ENCODE measurements around the gene AHNAK2.
A peak's percentile ranks its signal among the peaks of the same experiment; 100 is the strongest.
"Not testable (repeated sequence)": the region's sequence is repeated elsewhere in the genome, so short reads cannot be mapped to it uniquely, and the experiment has no call there.

AHNAK2 gene

DNA sequence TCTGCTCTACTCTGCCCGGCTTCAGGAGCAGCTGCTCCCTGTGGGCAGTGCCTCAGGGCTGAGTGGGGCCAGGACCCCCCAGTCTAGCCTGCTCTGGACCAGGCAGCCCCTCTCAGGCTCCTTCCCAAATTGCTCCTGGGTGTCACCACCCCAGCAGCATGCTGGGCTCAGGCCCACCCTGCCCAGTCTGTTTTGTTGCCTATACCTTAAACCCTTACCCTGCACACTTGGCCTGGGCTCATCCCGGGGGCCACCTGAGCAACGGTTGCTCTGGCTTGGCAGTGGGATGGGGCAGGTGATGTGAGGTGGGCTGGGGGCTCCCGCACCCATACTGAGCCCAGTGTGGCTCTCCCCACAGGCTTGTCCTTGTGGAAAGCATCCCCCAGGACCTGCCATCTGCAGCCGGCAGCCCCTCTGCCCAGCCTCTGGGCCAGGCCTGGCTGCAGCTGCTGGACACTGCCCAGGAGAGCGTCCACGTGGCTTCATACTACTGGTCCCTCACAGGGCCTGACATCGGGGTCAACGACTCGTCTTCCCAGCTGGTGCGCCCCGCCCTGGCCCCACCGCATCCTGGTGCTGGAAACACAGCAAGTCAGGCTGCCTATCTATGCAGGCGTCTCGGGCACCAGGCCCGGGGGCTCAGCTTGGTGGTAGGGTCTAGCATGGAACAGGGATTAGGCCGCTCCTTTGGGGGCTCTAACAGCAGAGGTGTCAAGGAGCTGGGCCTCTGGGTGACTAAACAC is 49.6 kb downstream of the AHNAK2 start:
- no peak for DNase-seq (ENCODE audit: low read depth in 2 of 3, low spot score in 2 of 3)

DNA sequence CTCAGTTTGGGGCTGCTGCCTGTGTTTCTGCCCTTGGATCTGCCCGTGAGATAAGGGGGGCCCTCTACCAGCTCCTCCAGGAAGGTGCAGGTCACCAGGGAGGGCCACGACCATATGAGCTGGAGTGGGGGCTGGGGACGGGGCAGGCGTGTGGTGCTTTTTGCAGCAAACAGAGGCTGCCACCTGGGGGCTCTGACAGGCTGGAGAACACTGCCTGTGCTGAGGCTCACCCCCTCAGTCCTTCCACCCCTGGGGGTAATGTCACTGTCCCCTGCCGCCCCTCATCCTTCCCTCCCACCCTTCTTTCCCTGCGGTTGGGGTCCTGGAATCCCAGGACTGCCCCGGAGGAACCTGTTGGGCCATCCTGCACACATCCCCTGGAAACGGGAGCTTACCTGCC is 50.3 kb downstream of the AHNAK2 start:
- no peak for DNase-seq (ENCODE audit: low read depth in 2 of 3, low spot score in 2 of 3)

DNA sequence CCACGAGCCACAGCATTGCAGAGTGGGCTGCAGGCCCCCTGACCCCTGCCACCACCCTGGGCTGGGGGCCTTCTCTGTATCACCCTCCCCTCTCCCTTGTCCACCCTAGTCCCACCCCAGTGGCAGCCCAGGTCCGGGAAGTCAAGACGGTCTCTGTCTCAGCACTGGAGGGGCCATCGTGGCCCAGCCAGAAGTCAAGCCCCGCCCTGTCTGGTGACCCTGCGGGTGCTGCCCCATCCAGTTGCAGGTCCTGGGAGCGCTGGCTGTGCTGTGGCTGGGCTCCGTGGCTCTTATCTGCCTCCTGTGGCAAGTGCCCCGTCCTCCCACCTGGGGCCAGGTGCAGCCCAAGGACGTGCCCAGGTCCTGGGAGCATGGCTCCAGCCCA is 50.8 kb downstream of the AHNAK2 start:
- DNase-seq (ENCODE audit: low read depth in 2 of 3, low spot score in 2 of 3), result no peak

DNA sequence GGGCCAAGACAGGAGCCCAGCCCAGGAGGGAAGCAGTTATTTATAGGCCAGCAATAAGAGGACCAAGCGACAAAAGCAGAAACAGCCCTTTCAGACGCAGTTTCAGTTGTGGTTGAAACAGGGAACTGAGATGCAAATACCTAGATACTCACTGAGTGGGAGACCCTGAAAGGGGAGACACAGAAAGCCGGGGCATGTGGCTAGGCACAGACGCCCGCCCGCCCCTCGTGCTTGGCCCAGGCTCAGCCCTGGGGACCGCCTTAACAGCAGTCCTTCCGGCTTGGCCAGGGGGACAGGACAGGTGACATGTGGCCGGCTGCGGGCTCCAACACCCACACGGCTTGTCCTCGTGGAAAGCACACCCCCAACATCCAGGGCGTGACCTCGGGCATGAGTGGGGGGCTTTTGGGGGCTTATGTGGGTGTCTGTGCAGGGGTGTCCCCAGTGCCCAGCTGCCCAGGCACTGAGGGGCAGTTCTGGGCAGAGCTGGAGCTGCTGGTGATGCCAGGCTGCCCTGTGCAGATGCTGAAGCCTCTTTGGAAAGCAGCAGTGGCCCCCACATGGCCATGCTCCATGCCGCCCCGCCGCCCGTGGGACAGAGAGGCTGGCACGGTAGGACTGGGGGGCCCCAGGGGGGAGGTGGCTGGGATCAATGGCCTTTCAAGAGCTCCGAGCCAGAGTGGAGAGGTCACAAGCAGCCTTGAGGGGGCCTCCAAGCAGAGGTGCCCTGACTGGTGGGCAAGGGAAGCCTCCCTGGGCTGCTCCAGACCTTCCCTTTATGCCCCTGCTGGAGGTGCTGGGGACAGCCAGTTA is 51.3 kb downstream of the AHNAK2 start:
- DNase-seq (ENCODE audit: low read depth in 2 of 3, low spot score in 2 of 3), result peak in 1 of 3 experiments; percentile 16

DNA sequence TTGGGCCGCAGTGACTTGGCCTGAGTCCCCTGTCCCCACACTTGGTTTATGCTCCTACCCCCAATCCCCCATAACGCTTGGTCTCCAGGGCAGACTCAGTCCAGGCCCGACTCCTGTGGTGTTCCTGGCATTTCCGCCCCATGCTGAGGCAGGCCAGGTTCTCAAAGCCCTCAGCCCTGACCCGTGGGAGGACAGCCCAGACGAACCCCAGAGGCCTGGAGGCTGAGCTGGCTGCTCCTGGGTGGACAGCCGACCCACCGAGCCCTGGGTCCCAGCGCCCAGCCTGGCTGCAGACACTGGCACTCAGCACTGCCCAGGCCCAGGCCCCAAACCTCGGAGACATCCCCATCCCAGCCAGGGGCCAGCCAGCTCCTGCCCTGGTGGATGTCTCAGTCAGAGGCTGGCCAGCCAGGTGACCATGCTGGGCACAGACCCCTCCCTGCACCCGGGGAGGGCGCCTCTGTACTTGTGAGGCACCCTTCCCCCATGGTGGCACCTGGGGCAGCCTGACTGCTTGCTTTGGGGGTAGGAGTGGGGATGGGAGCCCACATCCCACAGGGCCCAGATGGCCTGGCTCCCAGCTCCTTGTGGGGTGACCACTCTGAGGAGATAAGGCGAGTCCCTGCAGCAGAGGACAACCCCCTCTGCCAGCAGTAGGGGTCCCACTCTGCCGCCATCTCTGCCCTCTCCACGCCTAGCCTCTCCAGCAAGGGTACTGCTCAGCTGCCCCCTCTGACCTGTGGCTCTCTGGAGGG is 52.1 kb downstream of the AHNAK2 start:
- DNase-seq (ENCODE audit: low read depth in 2 of 3, low spot score in 2 of 3), result no peak

DNA sequence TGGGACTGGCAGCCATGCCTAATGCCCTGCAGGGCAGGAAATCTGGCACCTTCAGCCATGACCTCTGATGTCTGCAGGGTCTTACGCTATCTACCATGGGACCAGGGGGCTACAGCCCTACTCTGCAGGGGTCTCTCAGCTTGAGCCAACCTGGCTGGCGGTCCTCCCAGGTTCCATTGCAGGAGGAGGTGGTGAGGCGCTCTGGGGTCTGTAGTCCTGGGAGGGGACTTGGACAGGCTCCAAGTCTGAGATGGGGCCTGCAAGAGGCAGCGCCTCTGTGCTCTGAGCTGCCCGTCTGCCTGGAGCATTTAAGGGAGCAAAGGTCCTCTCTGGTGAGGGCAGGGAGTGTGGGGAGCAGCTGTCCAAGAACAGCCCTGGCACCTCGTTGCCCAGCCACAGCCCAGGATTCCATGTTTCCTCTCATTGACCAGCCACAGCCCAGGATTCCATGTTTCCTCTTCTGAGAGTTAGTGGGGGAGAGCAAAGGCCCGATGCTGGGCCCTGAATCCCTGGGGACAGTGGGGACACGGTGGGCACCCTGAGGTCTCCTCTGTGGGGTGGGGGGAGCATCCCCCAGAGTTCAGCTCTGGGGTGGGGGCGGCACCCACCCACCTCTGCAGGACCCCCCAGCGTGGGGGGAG is 52.8 kb downstream of the AHNAK2 start:
- no peak for DNase-seq (ENCODE audit: low read depth in 2 of 3, low spot score in 2 of 3)

DNA sequence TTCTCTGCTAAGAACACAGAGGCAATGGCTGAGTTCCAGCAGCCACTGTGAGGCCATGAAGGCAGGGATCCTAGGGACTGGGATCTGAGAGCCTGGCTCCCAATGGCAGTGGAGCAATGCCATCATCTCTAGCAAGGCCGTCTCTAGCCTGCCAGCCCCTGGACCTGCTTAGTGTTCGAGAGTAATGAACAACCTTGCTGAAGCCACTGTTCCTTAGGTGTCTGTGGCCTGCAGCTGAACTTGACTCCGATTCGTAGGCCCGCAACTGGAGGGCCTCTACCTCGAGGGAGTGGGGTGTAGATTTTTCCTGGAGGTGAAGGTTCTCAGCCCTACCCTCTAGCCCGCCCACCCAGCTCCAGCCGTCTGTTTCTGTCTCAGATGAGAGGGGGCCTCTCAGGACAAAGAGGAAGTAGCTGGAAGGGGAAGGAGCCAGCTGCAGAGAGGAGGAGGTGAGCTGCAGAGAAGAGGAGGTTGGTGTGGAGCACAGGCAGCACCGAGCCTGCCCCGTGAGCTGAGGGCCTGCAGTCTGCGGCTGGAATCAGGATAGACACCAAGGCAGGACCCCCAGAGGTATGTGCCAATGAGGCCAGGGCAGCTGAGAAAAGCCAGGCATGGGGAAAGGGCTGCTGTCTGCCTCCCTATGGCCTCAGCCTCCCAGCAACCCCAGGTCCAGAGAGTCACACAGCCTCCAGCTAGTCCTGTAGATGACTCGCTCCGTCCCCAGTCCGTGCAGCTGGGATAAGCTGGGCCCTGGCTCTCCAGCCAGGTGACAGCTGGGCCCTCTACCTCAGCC is 53.6 kb downstream of the AHNAK2 start, which contains the start of gene PLD4:
Gene PLD4 (plus strand): TSS at position 459 of the 793 bp plus-strand sequence. CDS start 2,262 bp downstream, outside the sequence.
- no peak for DNase-seq (ENCODE audit: low read depth in 2 of 3, low spot score in 2 of 3)

DNA sequence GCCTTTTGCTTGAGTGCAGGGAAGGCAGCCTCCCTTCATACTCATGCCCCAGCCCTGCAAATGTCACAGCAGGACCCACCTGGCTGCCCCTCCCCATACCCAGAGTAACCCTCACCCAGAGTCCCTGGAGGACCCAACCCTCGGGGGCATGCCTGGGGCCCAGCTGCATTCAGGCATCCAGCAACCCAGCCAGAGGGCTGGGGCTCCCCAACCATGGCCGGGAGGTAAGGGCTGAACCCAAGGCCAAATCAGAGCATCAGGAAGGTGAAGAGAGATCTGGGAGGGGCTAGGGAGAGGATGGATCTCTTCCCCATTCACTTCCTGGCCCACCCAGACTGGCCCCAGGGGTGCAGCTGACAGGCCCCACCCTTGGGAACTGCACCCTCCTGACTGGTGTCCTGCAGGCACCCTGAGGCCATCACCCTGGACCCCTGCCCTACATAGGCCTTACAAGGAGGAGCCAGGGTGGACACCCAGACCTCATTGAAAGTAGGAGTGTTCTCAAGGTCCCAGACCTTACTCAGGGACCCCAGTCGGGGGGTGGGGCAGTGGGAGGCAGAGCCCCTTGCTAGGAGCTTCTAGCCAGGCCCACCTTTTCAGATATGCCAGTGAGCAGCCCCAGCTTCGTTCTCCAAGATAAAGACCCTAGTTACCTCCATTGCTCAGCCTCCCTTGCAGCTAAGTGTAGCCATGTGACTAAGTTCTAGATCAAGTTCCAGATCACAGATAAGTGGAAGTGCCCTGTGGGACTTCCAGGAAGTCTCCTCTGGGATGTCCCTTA is 54.3 kb downstream of the AHNAK2 start:
- DNase-seq (ENCODE audit: low read depth in 2 of 3, low spot score in 2 of 3), result no peak

DNA sequence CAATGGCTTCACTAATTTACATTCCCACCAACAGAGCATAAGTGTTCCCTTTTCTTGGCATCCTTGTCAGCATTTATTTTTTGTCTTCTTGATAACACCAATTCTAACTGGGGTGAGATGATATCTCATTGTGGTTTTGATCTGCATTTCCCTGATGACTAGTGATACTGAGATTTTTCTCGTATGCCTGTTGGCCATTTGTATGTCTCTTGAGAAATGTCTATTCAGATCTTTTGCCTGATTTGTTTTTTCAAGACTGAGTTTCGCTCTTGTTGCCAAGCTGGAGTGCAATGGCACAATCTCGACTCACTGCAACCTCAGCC is 58.2 kb downstream of the AHNAK2 start:
- DNase-seq (ENCODE audit: low read depth in 2 of 3, low spot score in 2 of 3), result no peak

DNA sequence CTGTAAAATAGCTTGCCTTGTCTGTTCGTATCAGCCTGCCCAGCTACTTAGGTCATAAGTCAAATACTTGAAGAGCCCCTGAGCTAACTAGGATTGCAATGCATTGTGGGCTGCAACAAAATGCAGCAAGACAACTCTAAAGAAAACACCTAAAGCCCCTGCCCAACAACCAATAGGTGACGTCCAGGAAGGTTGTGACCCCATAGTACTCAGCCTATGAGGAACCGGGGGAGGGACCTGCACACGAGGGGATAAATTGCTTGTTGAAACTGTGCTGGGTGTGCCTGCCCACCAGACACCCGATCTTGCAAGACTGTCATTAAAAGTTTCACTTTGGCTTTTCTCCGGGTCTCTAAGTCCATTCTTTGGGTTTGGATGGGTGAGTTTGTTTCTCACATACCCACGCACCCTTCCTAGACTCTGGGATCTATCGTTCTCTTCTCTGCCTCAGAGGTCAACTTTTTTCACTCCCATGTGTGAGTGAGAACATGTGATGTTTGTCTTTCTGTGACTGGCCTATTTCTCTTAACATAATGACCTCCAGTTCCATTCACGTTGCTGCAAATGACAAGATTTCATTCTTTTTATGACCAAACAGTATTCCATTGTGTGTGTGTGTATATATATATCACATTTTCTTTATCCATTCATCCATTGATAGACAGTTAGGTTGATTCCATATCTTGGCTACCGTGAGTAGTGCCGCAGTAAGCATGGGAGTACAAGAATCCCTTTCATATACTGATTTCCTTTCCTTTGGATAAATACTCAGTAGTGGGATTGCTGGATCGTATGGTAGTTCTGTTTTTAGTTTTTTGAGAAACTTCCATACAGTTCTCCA is 58.8 kb downstream of the AHNAK2 start:
- DNase-seq (ENCODE audit: low read depth in 2 of 3, low spot score in 2 of 3), result not testable (repeated sequence)

DNA sequence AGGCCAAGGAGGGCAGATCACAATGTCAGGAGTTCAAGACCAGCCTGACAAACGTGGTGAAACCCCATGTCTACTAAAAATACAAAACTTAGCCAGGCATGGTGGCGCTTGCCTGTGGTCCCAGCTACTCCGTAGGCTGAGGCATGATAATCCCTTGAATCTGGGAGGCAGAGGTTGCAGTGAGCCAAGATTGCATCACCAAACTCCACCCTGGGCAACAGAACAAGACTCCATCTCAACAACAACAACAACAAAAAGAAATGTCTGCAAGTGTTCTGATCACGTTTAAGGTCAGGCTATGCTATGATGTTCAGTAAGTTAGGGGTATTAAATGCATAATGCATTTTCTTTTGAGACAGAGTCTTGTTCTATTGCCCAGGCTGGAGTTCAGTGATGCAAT is 60.2 kb downstream of the AHNAK2 start:
- no peak for DNase-seq (ENCODE audit: low read depth in 2 of 3, low spot score in 2 of 3)

DNA sequence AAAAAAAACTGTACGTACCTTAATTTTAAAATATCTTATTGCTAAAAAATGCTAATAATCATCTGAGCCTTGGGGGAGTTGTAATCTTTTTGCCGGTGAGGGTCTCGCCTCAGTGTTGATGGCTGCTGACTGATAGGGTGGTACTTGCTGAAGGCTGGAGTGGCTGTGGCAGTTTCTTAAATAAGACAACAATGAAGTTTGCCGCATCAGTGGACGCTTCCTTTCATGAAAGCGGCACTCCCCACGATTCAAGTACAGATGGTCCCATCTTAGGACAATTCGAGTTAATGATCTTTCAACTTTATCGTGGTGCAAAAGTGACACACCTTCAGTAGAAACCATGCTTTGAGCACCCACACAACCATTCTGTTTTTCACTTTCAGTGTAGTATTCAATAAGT is 61.1 kb downstream of the AHNAK2 start:
- no peak for DNase-seq (ENCODE audit: low read depth in 2 of 3, low spot score in 2 of 3)

DNA sequence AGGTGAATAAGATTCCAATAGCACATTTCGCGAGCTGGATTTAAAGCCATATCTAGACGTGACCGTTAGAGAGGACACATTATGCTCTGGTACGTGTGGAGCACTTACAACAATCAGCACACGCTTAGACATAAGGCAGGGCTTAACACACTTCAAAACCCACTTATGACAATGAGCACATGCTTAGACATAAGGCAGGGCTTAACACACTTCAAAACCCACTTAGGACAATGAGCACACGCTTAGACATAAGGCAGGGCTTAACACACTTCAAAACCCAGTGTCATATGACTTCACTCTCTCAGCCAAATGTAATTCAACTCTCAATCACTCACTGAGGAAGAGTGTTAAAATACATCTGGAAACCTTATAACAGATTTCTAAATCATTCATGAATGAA is 64.7 kb downstream of the AHNAK2 start:
- no peak for DNase-seq (ENCODE audit: low read depth in 2 of 3, low spot score in 2 of 3)

DNA sequence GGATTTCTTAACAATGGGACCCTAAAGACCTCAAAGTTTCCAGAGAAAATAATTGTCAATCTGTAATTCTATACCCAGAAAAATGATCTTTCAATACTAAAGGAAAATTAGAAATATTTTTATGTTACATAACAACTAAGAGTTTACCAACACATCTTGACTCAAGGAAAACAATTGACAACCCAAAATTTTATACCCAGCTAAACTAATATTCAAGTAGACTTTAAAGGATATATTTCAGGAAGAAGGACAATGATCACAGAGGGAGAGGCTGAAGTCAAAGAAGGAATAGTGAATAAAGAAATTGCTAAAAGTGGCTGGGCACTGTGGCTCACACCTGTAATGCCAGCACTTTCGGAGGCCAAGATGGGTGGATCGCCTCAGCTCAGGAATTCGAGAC is 66.1 kb downstream of the AHNAK2 start:
- DNase-seq (ENCODE audit: low read depth in 2 of 3, low spot score in 2 of 3), result no peak

DNA sequence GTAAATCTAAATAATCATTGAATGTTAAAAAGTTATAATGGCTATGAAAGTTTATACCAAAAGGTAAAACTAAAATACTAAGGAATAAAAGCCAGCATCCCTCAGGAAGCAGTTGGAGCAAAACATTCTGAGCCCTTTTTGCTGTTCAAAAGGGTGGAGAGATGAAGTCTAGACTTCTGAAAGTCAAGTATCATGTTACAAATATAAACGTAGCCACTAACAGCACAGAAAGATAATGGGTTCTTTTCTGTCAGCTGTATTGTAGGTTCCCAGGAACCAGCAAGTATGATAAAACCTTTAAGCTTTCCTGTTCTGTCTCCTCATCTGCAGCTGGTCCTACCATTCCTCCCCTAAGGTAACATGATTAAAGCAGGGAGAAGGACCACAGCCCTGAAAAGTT is 69.9 kb downstream of the AHNAK2 start:
- no peak for DNase-seq (ENCODE audit: low read depth in 2 of 3, low spot score in 2 of 3)

DNA sequence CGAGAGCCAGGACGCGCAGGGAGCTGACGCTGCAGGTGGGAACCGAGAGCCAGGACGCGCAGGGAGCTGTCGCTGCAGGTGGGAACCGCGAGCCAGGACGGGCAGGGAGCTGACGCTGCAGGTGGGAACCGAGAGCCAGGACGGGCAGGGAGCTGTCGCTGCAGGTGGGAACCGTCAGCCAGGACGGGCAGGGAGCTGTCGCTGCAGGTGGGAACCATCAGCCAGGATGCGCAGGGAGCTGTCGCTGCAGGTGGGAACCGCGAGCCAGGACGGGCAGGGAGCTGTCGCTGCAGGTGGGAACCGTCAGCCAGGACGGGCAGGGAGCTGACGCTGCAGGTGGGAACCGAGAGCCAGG is 72.6 kb downstream of the AHNAK2 start:
- not testable (repeated sequence) for DNase-seq (ENCODE audit: low read depth in 2 of 3, low spot score in 2 of 3)

DNA sequence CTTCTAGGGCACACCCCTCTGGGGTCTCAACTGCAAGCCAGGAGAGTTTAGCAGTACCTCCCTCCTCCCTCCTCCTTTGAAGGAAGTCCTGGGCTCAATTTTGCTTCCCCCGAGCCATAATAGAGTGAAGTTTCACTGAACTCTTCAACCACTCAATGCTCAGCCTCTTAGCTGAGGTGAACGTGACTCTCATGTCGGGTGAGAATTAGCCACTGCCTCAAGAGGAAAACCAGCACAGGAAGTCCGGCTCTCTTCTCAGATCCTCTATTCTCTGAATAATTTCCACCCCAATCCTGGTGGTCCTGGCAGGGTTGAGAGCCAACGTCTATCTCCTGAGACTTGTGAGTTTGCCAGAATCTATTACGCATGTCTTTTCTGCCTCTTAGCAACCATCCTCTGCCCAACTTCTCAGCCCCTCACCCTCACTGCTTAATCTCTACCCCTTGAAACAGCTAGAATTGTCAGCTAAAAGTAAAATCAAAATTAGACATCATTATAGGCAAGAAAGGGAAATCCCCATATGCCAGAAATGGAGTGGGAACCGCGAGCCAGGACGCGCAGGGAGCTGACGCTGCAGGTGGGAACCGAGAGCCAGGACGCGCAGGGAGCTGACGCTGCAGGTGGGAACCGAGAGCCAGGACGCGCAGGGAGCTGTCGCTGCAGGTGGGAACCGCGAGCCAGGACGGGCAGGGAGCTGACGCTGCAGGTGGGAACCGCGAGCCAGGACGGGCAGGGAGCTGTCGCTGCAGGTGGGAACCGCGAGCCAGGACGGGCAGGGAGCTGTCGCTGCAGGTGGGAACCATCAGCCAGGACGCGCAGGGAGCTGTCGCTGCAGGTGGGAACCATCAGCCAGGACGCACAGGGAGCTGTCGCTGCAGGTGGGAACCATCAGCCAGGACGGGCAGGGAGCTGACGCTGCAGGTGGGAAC is 73.3 kb downstream of the AHNAK2 start:
- not testable (repeated sequence) for DNase-seq (ENCODE audit: low read depth in 2 of 3, low spot score in 2 of 3)

DNA sequence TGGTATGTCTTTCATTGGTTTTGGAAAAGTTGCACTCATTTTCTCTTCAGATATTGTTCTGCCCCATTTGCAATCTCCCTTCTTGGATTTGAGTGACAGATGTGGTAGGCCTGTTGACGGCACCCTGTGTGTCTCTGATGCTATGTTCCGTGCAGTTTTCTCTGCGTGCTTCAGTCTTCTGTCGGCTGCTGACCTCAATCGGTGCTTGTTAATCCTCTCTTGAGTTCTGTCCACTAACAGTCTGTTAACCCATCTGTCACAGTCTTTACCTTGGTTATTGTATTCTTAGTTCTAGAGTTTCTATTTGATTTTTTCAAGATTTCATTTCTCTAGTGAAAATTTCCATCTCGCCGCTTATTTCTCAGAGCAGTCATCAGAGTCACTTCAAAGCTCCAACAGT is 74.2 kb downstream of the AHNAK2 start:
- DNase-seq (ENCODE audit: low read depth in 2 of 3, low spot score in 2 of 3), result no peak

All from activated CD8-positive, alpha-beta memory T cell treated with anti-CD3 and anti-CD28 coated beads for 48 hours (primary cell).